IPS DF 19.7 (cell line): ENCODE data around the gene POU2AF1.
"Not testable (repeated sequence)": the region's sequence is repeated elsewhere in the genome, so short reads cannot be mapped to it uniquely, and the experiment has no call there.

Experiments
- DNase-seq: peaks from one replicate; pipeline ENCODE4 v3.0.0-alpha.2; 2013; ENCODE audit warnings: low read depth, low spot score

The POU2AF1 gene

DNA sequence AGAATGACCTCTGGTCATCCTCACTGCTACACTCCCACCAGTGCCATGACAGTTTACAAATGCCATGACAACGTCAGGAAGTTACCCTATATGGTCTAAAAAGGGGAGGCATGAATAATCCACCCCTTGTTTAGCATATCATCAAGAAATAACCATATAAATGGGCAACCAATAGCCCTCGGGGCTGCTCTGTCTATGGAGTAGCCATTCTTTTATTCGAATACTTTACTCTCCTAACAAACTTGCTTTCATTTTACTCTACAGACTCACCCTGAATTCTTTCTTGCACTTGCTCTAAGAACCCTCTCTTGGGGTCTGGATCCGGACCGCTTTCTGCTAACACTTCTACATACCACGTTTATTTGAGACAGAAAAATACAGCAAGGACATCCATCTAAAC, 58.9 kb downstream of the POU2AF1 start:
- not testable (repeated sequence) for DNase-seq

GRCh38 chr11:111319296-111319695, 59.8 kb downstream of the POU2AF1 start:
- DNase-seq = no peak

DNA sequence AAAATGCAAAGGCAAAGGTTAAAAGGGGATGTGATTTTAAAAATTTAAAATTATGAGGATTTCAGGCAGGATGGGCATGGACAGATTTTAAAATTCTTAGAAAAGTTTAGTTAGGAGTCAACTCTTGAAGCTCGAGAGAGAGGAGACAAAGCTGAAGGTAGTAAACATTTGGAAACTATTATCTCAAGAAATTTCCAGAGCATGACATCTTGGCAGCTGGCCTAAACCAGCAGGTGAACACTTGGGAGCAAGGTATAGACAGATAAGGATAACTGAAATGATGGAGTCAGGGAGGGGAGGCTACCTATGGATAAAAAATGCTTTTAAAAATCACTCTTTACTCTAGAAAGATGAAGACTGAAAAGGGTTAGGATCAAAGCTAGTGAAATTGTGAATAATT, 67.0 kb downstream of the POU2AF1 start:
- DNase-seq = no peak

DNA sequence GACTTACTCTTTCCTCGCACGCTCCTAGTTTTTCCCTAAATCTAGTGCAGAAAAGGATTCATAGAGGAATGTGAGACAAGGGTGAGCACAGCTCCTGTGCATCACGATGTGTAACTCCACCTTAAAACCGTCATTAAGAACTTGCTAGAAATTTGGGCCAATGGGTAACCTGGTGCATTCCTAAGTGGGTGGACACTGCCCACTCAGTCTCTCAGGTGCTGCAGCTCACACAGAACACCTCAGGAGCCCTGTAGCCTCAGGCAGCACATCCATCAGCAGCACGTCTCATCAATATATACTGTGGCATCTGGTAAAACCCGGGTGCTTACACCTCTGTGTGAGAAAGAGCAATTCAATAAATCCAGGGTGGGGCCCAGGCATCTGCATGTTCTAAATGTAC, 68.4 kb downstream of the POU2AF1 start:
- no peak for DNase-seq

DNA sequence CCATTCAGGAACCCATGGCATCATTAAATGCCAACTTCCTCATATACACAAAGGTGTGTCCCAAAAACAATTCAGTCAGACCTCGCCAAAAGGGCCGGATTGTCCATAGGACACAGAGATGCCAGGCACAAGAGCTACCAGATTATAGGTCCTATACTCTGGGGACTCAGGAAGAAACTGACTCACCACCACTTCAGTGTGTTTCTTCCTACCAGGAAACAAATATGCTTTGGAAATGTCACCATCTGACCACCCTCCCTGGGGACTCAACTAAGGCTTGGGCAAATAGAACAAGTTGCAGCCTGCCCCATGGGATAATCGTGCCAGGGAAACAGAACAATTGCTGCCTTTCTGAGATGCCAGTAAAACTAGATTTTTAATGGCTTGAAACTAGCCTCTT, 69.0 kb downstream of the POU2AF1 start:
- DNase-seq = no peak

DNA sequence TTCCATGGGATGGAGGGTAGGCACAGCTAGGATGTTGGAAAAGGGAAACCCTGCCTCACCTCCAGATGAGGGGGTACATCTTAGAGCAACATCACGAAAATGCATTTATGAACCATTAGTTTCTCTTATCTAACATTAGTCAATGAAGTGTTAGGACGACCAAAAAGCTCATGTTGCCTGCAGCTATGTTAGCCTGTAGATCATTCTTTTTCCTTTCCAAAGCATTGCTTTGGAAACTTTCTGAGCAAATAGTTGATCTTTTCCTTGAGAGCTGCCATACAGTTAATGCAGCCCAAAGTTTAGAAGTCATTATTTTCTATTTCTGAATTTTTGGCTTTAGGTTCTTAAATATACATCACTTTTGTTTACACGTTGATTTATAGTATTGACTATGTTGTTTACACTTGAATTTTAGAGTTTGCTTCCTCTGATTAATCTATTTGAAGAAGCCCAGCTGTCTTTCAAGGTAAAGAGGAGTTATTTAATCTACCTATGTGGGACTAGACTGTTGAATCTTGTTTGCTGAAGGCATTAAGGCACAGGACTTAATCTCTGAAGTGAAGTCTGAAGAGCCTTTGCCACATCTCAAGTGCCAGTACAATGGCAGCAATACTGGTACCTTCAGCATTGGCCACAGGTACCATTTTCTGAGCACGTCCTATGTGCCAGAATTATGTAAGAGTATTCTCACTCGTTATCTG, 69.7 kb downstream of the POU2AF1 start:
- DNase-seq = no peak

GRCh38 chr11:111308140-111308539, 70.9 kb downstream of the POU2AF1 start:
- DNase-seq = no peak

GRCh38 chr11:111307472-111308108, 71.5 kb downstream of the POU2AF1 start:
- DNase-seq = no peak

DNA sequence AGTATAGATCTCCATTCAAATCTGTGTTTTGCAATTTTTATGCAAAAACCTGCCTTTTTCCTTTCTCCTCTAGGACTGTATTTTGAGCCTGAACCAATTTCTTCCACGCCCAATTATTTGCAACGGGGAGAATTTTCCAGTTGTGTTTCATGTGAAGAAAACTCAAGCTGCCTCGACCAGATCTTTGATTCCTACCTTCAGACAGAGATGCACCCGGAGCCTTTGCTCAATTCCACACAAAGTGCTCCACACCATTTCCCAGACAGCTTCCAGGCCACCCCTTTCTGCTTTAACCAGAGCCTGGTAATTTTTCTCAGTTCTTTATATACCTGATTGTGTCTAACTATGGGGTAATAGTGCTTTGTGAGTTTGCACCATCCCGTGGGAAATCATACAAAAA, 72.8 kb downstream of the POU2AF1 start:
- no peak for DNase-seq

GRCh38 chr11:111305876-111306275, 73.2 kb downstream of the POU2AF1 start:
- no peak for DNase-seq

DNA sequence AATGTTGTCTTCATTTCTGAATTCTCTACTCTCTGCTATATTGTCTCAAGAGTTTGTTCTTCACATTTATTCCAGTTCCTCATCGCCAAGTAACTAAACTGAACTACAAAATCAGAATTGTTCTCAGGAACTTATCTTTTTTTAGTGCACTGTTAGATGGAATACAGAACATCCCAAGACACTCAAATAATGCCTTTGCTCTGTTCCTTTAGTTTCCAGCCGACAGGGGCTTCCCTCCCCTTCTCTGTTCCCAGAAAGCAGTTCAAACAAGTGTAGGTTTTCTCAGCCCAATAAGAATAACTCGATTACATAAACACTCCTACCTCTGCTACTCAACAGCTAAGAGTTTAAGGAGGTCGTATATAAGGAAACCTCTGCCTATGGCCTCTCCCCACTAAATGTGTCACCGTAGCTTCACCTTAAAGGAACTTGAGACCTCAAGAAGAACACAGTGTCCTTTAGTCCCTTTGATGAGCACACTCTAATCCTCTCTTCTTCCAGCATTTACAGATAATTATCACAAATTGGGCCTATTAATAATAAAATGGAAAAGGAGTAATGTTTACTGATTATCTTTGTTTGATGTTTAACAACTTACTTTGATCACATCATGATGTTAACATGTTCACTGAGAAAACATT, 73.8 kb downstream of the POU2AF1 start:
- no peak for DNase-seq

DNA sequence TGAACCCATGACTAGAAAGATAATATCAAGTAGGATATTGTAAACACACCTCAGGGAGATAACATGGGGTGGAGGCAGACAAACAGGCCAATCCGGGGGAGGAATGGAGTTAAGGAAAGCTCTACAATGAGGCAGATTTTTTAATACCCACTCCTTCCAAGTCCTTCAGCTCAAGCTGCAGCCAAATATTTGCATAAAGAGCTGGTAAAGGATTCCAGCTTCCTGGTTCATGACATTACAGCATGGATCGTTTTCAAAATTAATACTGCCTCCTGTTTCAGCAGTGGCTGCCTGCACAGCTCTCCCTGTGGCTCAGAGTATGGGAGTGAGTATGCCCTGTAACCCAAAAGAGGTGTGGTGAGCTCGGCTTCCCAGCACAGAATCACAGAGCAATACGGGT, 75.6 kb downstream of the POU2AF1 start:
- no peak for DNase-seq

DNA sequence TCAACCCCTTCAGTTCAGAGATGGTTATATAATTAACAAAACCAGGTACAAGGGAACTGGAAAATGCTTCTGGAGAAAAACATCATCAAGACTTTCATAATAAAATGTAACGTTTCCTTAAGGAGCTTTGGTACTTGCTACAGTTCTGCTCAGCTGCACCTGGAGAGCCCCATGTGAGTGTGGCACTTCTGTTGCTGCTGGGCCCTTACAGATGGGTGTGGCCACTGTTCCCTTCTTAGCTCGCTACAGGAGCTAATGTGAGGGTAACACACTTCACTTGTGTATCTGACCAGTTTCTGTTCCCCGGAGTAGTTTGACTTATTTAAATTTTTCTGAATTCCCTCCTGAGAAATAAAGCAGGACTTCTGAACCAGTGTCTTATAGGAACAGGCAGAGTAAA, 76.8 kb downstream of the POU2AF1 start:
- DNase-seq = no peak
